Pancreas (tissue), 10 donors: ENCODE results near the gene SLC37A3. TPM values are rescaled to one million over a fixed set of nuclear protein-coding genes. Genes with fewer than 3 reads are reported as not detected.

ENCODE experiments used
- ATAC-seq, 4 donors: fragments of 200-7000 bp; cut with Tn5 transposase; one replicate each; pipeline versions ENCODE4 v1.8.0 to v1.9.1; 2020; ENCODE audit warnings: mild to moderate bottlenecking in 4 of 4, moderate library complexity in 4 of 4
- DNase-seq, 6 donors: peaks; one replicate each; pipeline ENCODE4 v3.0.0-alpha.2; 2020
- FAIRE-seq: peaks from 2 replicates; lab custom pipeline; 2012; peaks lifted over from hg19 to GRCh38; lab: Jason Lieb, UNC
- H3K27ac ChIP-seq, 4 donors: fragments of 200-600 bp; sonication (generic); 1 replicate in 3 of 4; 2 replicates in 1 of 4; pipeline versions ENCODE4 v1.5.0 to v1.8.0; 2020
- H3K27me3 ChIP-seq, 4 donors: fragments of 200-600 bp; one replicate each; pipeline ENCODE4 v1.8.0; 2021
- H3K36me3 ChIP-seq, 3 donors: fragments of 200-600 bp; sonication (generic) in 1 of 3; one replicate each; pipeline versions ENCODE4 v1.5.0 to v1.8.0; 2020 to 2021
- H3K4me1 ChIP-seq, 3 donors: fragments of 200-600 bp; one replicate each; pipeline ENCODE4 v1.8.0; 2021
- H3K4me3 ChIP-seq, 4 donors: fragments of 200-600 bp; sonication (generic) in 2 of 4; one replicate each; pipeline versions ENCODE4 v1.5.0 to v1.8.0; 2020 to 2021
- H3K9me3 ChIP-seq, 4 donors: fragments of 200-600 bp; one replicate each; pipeline ENCODE4 v1.8.0; 2021
- CTCF ChIP-seq, 4 donors: fragments of 200-600 bp; sonication (generic) in 3 of 4; IDR thresholded peaks; one replicate each; pipeline versions ENCODE4 v1.5.0 to v1.8.0; 2021; ENCODE audit warnings: antibody characterized with exemption in 4 of 4
- WGBS, 2 donors: extraction: QIAGEN DNeasy Blood & Tissue Kit; methylation state at CpG; one replicate each; pipeline ENCODE4 v1.1.7; 2013; 5-methylcytosine and 5-hydroxymethylcytosine counted together
- intact Hi-C, 3 donors: fragments of 100-400 bp; cut with DNase I; formaldehyde crosslinking; loops; one replicate each; pipeline versions ENCODE4 v1.11.1 to v1.14.2; 2022
- polyA plus RNA-seq, 2 donors: library from polyadenylated mRNA; stranded (reverse); fragments of 200-250 nt; gene quantifications; one replicate each; pipeline ENCODE4 v1.2.3, GENCODE V29; 2013
- total RNA-seq, 6 donors: library from RNA; stranded (reverse); fragmentation: NEBNext Ultra II Directional in 4 of 6; extraction: Animal tissue kit (Norgen Biotek cat#: 25700) in 4 of 6; gene quantifications; one replicate each; pipeline versions ENCODE4 v1.2.1 to v1.2.4, GENCODE V29; 2021 to 2023
- donor health status: healthy with polysubstance abuse.
- donor health status: DM: no; HTN: no; CAD: no; lungs with moderate emphysema.
- donor health status: DM: no; HTN: no; CAD: no.
- donor health status: control.
- donor health status: control.
- donor health status: Bipolar disorder and iron deficiency.
- donor health status: DM: yes; HTN: yes; CAD: no.
- donor health status: DM: no; HTN: no; CAD: no.
- donor health status: DM: no; HTN: no; CAD: no.
- donor health status: DM: yes; HTN: yes; CAD: no.

Gene SLC37A3
- total and polyA plus RNA-seq, 8 donors = 17.3 to 30.3 (median 24.0) TPM

- ATAC-seq = no peak
- Histone ChIP-seq H3K4me3 (no peak overlapping the region), H3K4me1 (no peaks in the 10 kb centered on the region), H3K36me3 (peaks cover 0 to 12% (median 0%) of the 10 kb centered on the region in 3 donors), H3K27ac (no peak overlapping the region), H3K9me3 (no peaks in the 10 kb centered on the region), H3K27me3 (no peaks in the 10 kb centered on the region)
- 88% methylated on average over 3 of the region's 3 CpGs for WGBS, 2 donors
- DNase-seq = no peak
- FAIRE-seq = no peak
- TF ChIP-seq CTCF (IDR thresholded peaks at IDR 0.05) = no peak
- intact Hi-C loops = no loop called here
Observed at GRCh38 chr7:140358024-140358411, 40.3 kb downstream of the SLC37A3 start.

- FAIRE-seq (no peak), ATAC-seq (no peak), DNase-seq (no peak)
- intact Hi-C loops = no loop called here
- no peak for TF ChIP-seq CTCF (IDR thresholded peaks at IDR 0.05)
- Histone ChIP-seq H3K9me3 (no peaks in the 10 kb centered on the region), H3K36me3 (peaks cover 0 to 41% (median 0%) of the 10 kb centered on the region in 3 donors), H3K27ac (no peak overlapping the region), H3K4me3 (no peak overlapping the region), H3K27me3 (no peaks in the 10 kb centered on the region), H3K4me1 (no peaks in the 10 kb centered on the region)
- 81 to 88% methylated on average over 5 of the region's 5 CpGs for WGBS, 2 donors
Observed at GRCh38 chr7:140350056-140350455, 48.3 kb downstream of the SLC37A3 start.

- 79 to 80% methylated on average over 8 of the region's 8 CpGs for WGBS, 2 donors
- intact Hi-C loops = no loop called here
- Histone ChIP-seq H3K4me3 (no peak overlapping the region), H3K4me1 (no peaks in the 10 kb centered on the region), H3K9me3 (no peaks in the 10 kb centered on the region), H3K36me3 (peaks cover 0 to 45% (median 0%) of the 10 kb centered on the region in 3 donors), H3K27ac (no peak overlapping the region), H3K27me3 (no peaks in the 10 kb centered on the region)
- DNase-seq (no peak), FAIRE-seq (no peak), ATAC-seq (no peak)
- TF ChIP-seq CTCF (IDR thresholded peaks at IDR 0.05) = no peak
Observed at GRCh38 chr7:140349144-140349771, 49.1 kb downstream of the SLC37A3 start.

DNA sequence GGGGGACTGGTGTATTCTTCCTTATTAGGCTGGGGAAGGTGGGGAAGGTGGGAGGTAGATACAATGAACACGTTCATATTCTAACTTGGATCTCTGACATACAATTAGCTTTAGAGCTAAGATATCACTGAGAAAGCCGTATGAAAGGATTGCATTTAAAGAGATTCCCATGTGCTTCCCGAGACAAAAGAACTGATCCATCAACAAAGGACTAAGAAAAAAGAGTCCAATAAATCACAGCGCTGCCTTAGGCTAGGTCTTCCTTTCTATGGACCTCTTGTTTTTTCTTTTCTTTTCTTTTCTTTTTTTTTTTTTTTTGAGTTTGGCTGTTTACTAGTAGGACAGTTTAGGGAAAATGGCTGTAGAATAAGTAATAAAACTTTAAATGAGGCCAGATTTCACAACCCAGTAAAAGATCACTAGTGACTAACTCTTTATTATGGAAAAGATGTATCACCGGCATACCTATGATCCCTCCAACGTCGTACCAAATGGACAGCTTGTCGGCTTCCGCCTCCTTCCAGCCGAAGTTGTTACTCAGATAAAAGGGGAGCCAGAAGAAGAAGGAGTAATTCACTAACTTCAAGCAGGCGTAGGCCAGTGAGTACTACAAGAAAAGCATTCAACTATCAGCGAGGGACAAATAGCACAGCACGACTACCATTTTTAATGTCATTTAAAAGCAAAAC is 50.0 kb downstream of the SLC37A3 start:
- intact Hi-C loops = no loop called here

More for the DNA sequence above, 50.0 kb downstream of the SLC37A3 start:
- WGBS, 2 donors = 90 to 92% methylated on average over 13 of the region's 13 CpGs
- H3K27ac ChIP-seq = no peak overlapping the region
- ATAC-seq (no peak), FAIRE-seq (no peak), DNase-seq (no peak)
- H3K4me1 ChIP-seq = no peaks in the 10 kb centered on the region
- H3K4me3 ChIP-seq = no peak overlapping the region
- H3K9me3 ChIP-seq = no peaks in the 10 kb centered on the region
- no peak for TF ChIP-seq CTCF (IDR thresholded peaks at IDR 0.05)
- no peaks in the 10 kb centered on the region for H3K27me3 ChIP-seq
- H3K36me3 ChIP-seq = peaks cover 0 to 43% (median 0%) of the 10 kb centered on the region in 3 donors
